ENCODE results near the gene CKS2. TPM values are rescaled to one million over a fixed set of nuclear protein-coding genes. Genes with fewer than 3 reads are reported as not detected.

Gene CKS2
- total RNA-seq, 3 donors from 2014 or later (not counting 1 experiment from before 2014, with no cell fraction given) = 11.4 to 18.3 (median 16.4) TPM

DNA sequence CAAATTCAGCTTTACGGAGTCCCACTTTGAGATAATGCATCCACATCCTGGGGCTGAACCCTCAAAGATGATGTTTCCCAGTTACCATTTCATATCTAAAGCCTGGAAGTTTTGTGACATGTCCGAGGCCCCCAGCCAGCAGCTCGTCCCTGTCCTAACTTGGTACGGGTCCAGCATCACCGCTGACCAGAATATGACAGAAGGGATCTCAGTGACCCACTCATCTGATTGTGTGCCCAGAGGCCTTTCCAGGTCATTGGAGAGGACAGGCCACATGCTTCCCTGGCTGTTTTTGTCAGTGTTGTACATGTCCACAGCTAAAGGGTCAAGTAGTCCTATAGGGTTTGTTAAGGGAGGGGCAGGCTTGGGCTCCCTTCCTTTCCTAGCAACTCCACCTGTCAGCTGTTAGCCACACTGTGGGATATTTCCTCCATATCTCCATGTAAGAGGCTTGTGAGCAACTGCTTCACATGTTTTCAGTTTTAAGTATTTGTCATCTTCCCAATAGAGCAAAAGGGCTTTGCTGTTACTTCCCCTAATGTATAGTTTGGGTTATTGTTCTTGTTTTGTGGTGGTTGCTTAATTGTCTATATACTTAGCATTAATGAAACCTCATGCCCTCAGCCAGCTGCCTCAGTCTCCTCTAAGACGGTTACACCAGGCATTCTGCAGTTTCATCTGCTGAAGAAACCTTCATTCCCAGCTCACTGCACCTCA lies 40.7 kb downstream of the CKS2 start:
- no peak overlapping the region for H3K27ac ChIP-seq (ENCODE audit: low read length)
- no peak for DNase-seq
- no peak overlapping the region for H3K4me3 Mint-ChIP-seq

DNA sequence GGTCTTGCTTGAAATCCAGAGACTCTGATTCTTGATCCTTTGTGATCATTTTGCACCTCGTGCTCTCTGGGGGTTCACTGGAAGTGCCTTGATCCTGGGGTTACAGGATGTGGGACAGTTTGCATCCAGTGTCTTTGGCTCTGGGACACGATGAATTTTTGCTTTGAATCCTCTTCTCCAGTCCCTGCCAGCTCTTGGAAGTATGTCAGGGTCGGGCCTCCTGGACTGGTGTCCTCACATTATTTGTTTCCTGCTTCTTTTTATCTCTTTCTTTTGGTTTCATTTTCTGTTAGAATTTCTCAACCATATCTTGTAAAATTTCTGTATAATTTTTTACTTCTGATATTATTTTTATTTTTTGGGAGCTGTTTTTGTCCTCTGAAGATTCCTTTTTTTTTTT lies 41.5 kb downstream of the CKS2 start:
- H3K4me3 Mint-ChIP-seq = peak overlapping the region; percentile 63
- Histone ChIP-seq H3K4me1 (ENCODE audit: control insufficient read depth, insufficient read depth, low read length) (peaks cover 19% of the 10 kb centered on the region), H3K27me3 (ENCODE audit: control insufficient read depth, insufficient read depth, low read length) (no peaks in the 10 kb centered on the region), H3K9me3 (ENCODE audit: control insufficient read depth, insufficient read depth, low read length) (no peaks in the 10 kb centered on the region), H3K27ac (ENCODE audit: low read length) (no peak overlapping the region), H3K4me3 (ENCODE audit: low read length) (no peak overlapping the region), H3K36me3 (ENCODE audit: control insufficient read depth, insufficient read depth, low read length) (peaks cover 95% of the 10 kb centered on the region)
- H3K9me3 Mint-ChIP-seq = no peaks in the 10 kb centered on the region
- TF ChIP-seq CTCF (IDR thresholded peaks at IDR 0.05) = no peak
- ATAC-seq = peak in 1 of 3 donors; percentile 26
- peaks cover 31 to 32% of the 10 kb centered on the region in 2 donors for H3K4me1 Mint-ChIP-seq
- H3K27ac Mint-ChIP-seq = peak overlapping the region; percentile 82 to 89
- no peaks in the 10 kb centered on the region for H3K27me3 Mint-ChIP-seq (ENCODE audit: low read depth in 2 of 2)
- intact Hi-C loops (cut with micrococcal nuclease) = no loop called here
- 62% methylated on average over 3 of the region's 3 CpGs for WGBS (ENCODE audit: insufficient coverage)
- H3K36me3 Mint-ChIP-seq = peaks cover 33% of the 10 kb centered on the region
- DNase-seq = no peak

More for the DNA sequence above, 40.7 kb downstream of the CKS2 start:
- intact Hi-C loops (cut with micrococcal nuclease) = no loop called here
- Histone ChIP-seq H3K27me3 (ENCODE audit: control insufficient read depth, insufficient read depth, low read length) (no peaks in the 10 kb centered on the region), H3K4me3 (ENCODE audit: low read length) (no peak overlapping the region), H3K36me3 (ENCODE audit: control insufficient read depth, insufficient read depth, low read length) (peaks cover 94% of the 10 kb centered on the region), H3K9me3 (ENCODE audit: control insufficient read depth, insufficient read depth, low read length) (no peaks in the 10 kb centered on the region), H3K4me1 (ENCODE audit: control insufficient read depth, insufficient read depth, low read length) (peaks cover 16% of the 10 kb centered on the region)
- Mint-ChIP-seq H3K9me3 (no peaks in the 10 kb centered on the region), H3K36me3 (peaks cover 33% of the 10 kb centered on the region), H3K27ac (peak overlapping the region; percentile 82 to 89), H3K27me3 (ENCODE audit: low read depth in 2 of 2) (no peaks in the 10 kb centered on the region), H3K4me1 (peaks cover 24 to 25% of the 10 kb centered on the region in 2 donors)
- WGBS (ENCODE audit: insufficient coverage) = 93% methylated on average over 6 of the region's 6 CpGs
- no peak for TF ChIP-seq CTCF (IDR thresholded peaks at IDR 0.05)
- no peak for ATAC-seq

DNA sequence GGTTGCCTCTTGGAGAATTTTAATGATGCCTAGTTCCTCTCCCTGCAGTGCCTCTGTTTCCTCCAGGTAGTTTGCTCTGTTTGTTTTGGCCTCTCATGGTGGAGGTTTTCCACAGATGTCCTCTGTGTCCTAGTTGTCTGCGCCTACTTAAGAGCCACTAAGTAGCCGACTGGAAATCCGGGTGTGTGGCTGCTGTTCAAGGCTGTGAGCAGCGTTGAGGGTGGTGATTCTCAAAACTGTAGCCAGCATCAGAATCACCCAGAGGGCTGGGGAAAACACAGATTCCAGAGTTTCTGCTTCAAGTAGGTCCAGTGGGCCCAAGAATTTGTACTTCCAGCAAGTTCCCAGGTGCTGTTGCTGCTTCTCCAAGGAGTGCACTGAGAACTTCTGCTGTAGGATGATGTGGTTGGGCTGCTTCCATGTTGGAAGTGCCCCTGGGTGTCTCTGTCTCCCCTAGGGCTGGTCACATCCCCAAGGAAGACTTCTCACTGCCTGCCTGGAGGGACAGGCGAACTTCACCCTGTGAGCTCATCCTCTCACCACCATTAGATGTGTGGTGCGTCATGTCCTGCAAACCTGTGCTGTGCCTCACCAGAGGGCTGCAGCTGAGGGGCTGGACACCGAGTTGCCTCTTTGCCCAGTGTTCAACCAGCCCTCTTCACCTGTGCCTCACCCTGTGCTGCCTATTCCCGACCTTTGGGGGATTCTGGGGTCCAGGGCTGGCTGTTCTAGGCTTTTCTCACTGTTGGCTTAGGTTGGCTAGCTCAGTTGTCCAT lies 42.1 kb downstream of the CKS2 start:
- Histone ChIP-seq H3K4me1 (ENCODE audit: control insufficient read depth, insufficient read depth, low read length) (peaks cover 25% of the 10 kb centered on the region), H3K27ac (ENCODE audit: low read length) (no peak overlapping the region), H3K4me3 (ENCODE audit: low read length) (no peak overlapping the region), H3K36me3 (ENCODE audit: control insufficient read depth, insufficient read depth, low read length) (peaks cover 96% of the 10 kb centered on the region), H3K9me3 (ENCODE audit: control insufficient read depth, insufficient read depth, low read length) (no peaks in the 10 kb centered on the region), H3K27me3 (ENCODE audit: control insufficient read depth, insufficient read depth, low read length) (no peaks in the 10 kb centered on the region)
- TF ChIP-seq CTCF (IDR thresholded peaks at IDR 0.05) = no peak
- Mint-ChIP-seq H3K27me3 (ENCODE audit: low read depth in 2 of 2) (no peaks in the 10 kb centered on the region), H3K4me3 (peak overlapping the region; percentile 63), H3K9me3 (no peaks in the 10 kb centered on the region), H3K4me1 (peaks cover 37 to 38% of the 10 kb centered on the region in 2 donors), H3K36me3 (peaks cover 33% of the 10 kb centered on the region), H3K27ac (peak overlapping the region; percentile 82 to 89)
- intact Hi-C loops (cut with micrococcal nuclease) = no loop called here
- over 99% methylated on average over 8 of the region's 8 CpGs for WGBS (ENCODE audit: insufficient coverage)
- no peak for DNase-seq
- no peak for ATAC-seq
